ENCODE data around the gene SDK1. TPM values are rescaled to one million over a fixed set of nuclear protein-coding genes. Genes with fewer than 3 reads are reported as not detected.

SDK1 gene
- total RNA-seq, 2 experiments from 2014 or later: 0.19 to 0.36 TPM

- Histone ChIP-seq H2AFZ (ENCODE audit: low read length) (no peak overlapping the region), H3K4me1 (ENCODE audit: insufficient read depth, low read length, poor library complexity, severe bottlenecking) (no peaks in the 10 kb centered on the region), H3K4me3 (ENCODE audit: low read depth, low read length, poor library complexity, severe bottlenecking) (no peak overlapping the region), H3K9me2 (ENCODE audit: insufficient read depth, low read length) (no peaks in the 10 kb centered on the region), H3K9me3 (ENCODE audit: low read length) (no peaks in the 10 kb centered on the region), H3K79me2 (ENCODE audit: insufficient read depth, low read depth, low read length) (no peaks in the 10 kb centered on the region), H3K4me2 (ENCODE audit: low read length) (no peak overlapping the region), H3K27ac (ENCODE audit: low read depth, low read length, poor library complexity, severe bottlenecking) (no peak overlapping the region), H4K20me1 (ENCODE audit: insufficient read depth, low read length) (no peaks in the 10 kb centered on the region), H3K36me3 (ENCODE audit: insufficient read depth, low read length) (no peaks in the 10 kb centered on the region)
- intact Hi-C loops (cut with micrococcal nuclease; ENCODE audit: unreplicated experiment): no loop called here
- no TSS peak for BruUV-seq (replicated peaks)
- DNase-seq (ENCODE audit: low spot score): no peak
- ChIA-PET CTCF (ENCODE audit: unreplicated experiment) (no interaction called here), POLR2A (no interaction called here)
- no peak for TF ChIP-seq EZH2phosphoT487 (IDR thresholded peaks at IDR 0.05; ENCODE audit: borderline replicate concordance, low read depth, low read length)
- no peak for TF ChIP-seq CTCF (conservative IDR thresholded peaks at IDR 0.05; ENCODE audit: low read length)
Measured at GRCh38 chr7:3825491-3825890, 524.4 kb downstream of the SDK1 start.

- intact Hi-C loops (cut with micrococcal nuclease; ENCODE audit: unreplicated experiment): no loop called here
- BruUV-seq (replicated peaks): no TSS peak
Measured at GRCh38 chr7:3832199-3832598, 531.1 kb downstream of the SDK1 start.

GRCh38 chr7:3835109-3835508 is 534.1 kb downstream of the SDK1 start:
- no peaks in the 10 kb centered on the region for H3K36me3 ChIP-seq (ENCODE audit: insufficient read depth, low read length)
- BruUV-seq (replicated peaks): no TSS peak
- no peak for DNase-seq (ENCODE audit: low spot score)
- H3K9me2 ChIP-seq (ENCODE audit: insufficient read depth, low read length): no peaks in the 10 kb centered on the region
- ChIA-PET CTCF (ENCODE audit: unreplicated experiment) (no interaction called here), POLR2A (no interaction called here)
- H3K9me3 ChIP-seq (ENCODE audit: low read length): no peaks in the 10 kb centered on the region
- H2AFZ ChIP-seq (ENCODE audit: low read length): no peak overlapping the region
- no peak overlapping the region for H3K4me3 ChIP-seq (ENCODE audit: low read depth, low read length, poor library complexity, severe bottlenecking)
- intact Hi-C loops (cut with micrococcal nuclease; ENCODE audit: unreplicated experiment): no loop called here
- TF ChIP-seq CTCF (conservative IDR thresholded peaks at IDR 0.05; ENCODE audit: low read length): no peak
- TF ChIP-seq EZH2phosphoT487 (IDR thresholded peaks at IDR 0.05; ENCODE audit: borderline replicate concordance, low read depth, low read length): no peak
- no peak overlapping the region for H3K4me2 ChIP-seq (ENCODE audit: low read length)
- no peak overlapping the region for H3K27ac ChIP-seq (ENCODE audit: low read depth, low read length, poor library complexity, severe bottlenecking)
- no peaks in the 10 kb centered on the region for H3K4me1 ChIP-seq (ENCODE audit: insufficient read depth, low read length, poor library complexity, severe bottlenecking)
- no peaks in the 10 kb centered on the region for H3K79me2 ChIP-seq (ENCODE audit: insufficient read depth, low read depth, low read length)
- H4K20me1 ChIP-seq (ENCODE audit: insufficient read depth, low read length): no peaks in the 10 kb centered on the region

More at GRCh38 chr7:3832199-3832598, 531.1 kb downstream of the SDK1 start:
- ChIA-PET POLR2A (no interaction called here), CTCF (ENCODE audit: unreplicated experiment) (no interaction called here)
- Histone ChIP-seq H3K4me1 (ENCODE audit: insufficient read depth, low read length, poor library complexity, severe bottlenecking) (no peaks in the 10 kb centered on the region), H3K9me2 (ENCODE audit: insufficient read depth, low read length) (no peaks in the 10 kb centered on the region), H3K9me3 (ENCODE audit: low read length) (no peaks in the 10 kb centered on the region), H3K4me3 (ENCODE audit: low read depth, low read length, poor library complexity, severe bottlenecking) (no peak overlapping the region), H3K27ac (ENCODE audit: low read depth, low read length, poor library complexity, severe bottlenecking) (no peak overlapping the region), H3K79me2 (ENCODE audit: insufficient read depth, low read depth, low read length) (no peaks in the 10 kb centered on the region), H3K4me2 (ENCODE audit: low read length) (no peak overlapping the region), H3K36me3 (ENCODE audit: insufficient read depth, low read length) (no peaks in the 10 kb centered on the region), H4K20me1 (ENCODE audit: insufficient read depth, low read length) (no peaks in the 10 kb centered on the region), H2AFZ (ENCODE audit: low read length) (no peak overlapping the region)
- DNase-seq (ENCODE audit: low spot score): no peak
- TF ChIP-seq CTCF (conservative IDR thresholded peaks at IDR 0.05; ENCODE audit: low read length): no peak
- no peak for TF ChIP-seq EZH2phosphoT487 (IDR thresholded peaks at IDR 0.05; ENCODE audit: borderline replicate concordance, low read depth, low read length)

All from OCI-LY7 (cell line).